ENCODE measurements around the gene PRSS35. TPM values are rescaled to one million over a fixed set of nuclear protein-coding genes. Genes with fewer than 3 reads are reported as not detected.

Gene PRSS35
- total RNA-seq, 1 experiment from 2014 or later, result 85.0 TPM

- Mint-ChIP-seq H3K27ac (ENCODE audit: unreplicated experiment) (peak overlapping the region; percentile 89), H3K36me3 (ENCODE audit: insufficient read depth, unreplicated experiment) (peaks cover 11% of the 10 kb centered on the region), H3K27me3 (ENCODE audit: insufficient read depth, unreplicated experiment) (no peaks in the 10 kb centered on the region), H3K4me1 (ENCODE audit: low read depth, unreplicated experiment) (peaks cover 46% of the 10 kb centered on the region), H3K4me3 (ENCODE audit: unreplicated experiment) (peak overlapping the region; percentile 9), H3K9me3 (ENCODE audit: unreplicated experiment) (peaks cover 6% of the 10 kb centered on the region)
- no peak for TF ChIP-seq CTCF (IDR thresholded peaks at IDR 0.05; ENCODE audit: insufficient read depth in 1 of 2, low read depth in 1 of 2, low read length in 1 of 2, severe bottlenecking in 1 of 2, unreplicated experiment in 1 of 2)
- Histone ChIP-seq H3K9me3 (peaks cover 10% of the 10 kb centered on the region; the same call in 1 of the 2 replicates), H3K27me3 (replicated peaks; ENCODE audit: control insufficient read depth, insufficient read depth, low read length) (no peaks in the 10 kb centered on the region), H3K36me3 (ENCODE audit: control insufficient read depth, insufficient read depth, low read length) (0 out of 2 replicates have a peak, but pooled peaks cover 2% of the 10 kb centered on the region), H3K4me1 (peaks cover 53% of the 10 kb centered on the region), H3K4me3 (ENCODE audit: low read depth, low read length) (no peak overlapping the region)
- ChIA-PET CTCF (interaction anchor here (1.1 to 4.0 kb wide), 2 partner anchors 46 to 48 kb away, joined by 3 to 24 read pairs; partner anchors contain the start of gene PRSS35), POLR2A (interaction anchor here (0.6 to 1.5 kb wide), 3 partner anchors 14 to 274 kb away, joined by 3 to 8 read pairs (median 4); partner anchors contain the start of gene PRSS35)
- TSS peak; percentile 81 for BruUV-seq (replicated peaks)
- peak; percentile 79 to 81 for DNase-seq
- intact Hi-C loops (cut with micrococcal nuclease; ENCODE audit: unreplicated experiment), result no loop called here
Observed at GRCh38 chr6:83464381-83465140, 47.8 kb upstream of the PRSS35 start.

GRCh38 chr6:83466328-83466727, 46.0 kb upstream of the PRSS35 start:
- BruUV-seq (replicated peaks), result no TSS peak
- Mint-ChIP-seq H3K4me3 (ENCODE audit: unreplicated experiment) (no peak overlapping the region), H3K27me3 (ENCODE audit: insufficient read depth, unreplicated experiment) (no peaks in the 10 kb centered on the region), H3K27ac (ENCODE audit: unreplicated experiment) (peak overlapping the region; percentile 23), H3K36me3 (ENCODE audit: insufficient read depth, unreplicated experiment) (peaks cover 8% of the 10 kb centered on the region), H3K4me1 (ENCODE audit: low read depth, unreplicated experiment) (peaks cover 36% of the 10 kb centered on the region), H3K9me3 (ENCODE audit: unreplicated experiment) (no peaks in the 10 kb centered on the region)
- CTCF ChIA-PET, result interaction anchor here (0.6 kb wide), 1 partner anchor 46 kb away, joined by 5 read pairs; the partner anchor contains the start of gene PRSS35
- H3K9me3 ChIP-seq, result 0 out of 2 replicates have a peak, but pooled peaks cover 3% of the 10 kb centered on the region
- no peak overlapping the region for H3K4me3 ChIP-seq (ENCODE audit: low read depth, low read length)
- intact Hi-C loops (cut with micrococcal nuclease; ENCODE audit: unreplicated experiment), result no loop called here
- POLR2A ChIA-PET, result no interaction called here
- no peak for TF ChIP-seq CTCF (IDR thresholded peaks at IDR 0.05; ENCODE audit: insufficient read depth in 1 of 2, low read depth in 1 of 2, low read length in 1 of 2, severe bottlenecking in 1 of 2, unreplicated experiment in 1 of 2)
- no peak for DNase-seq
- H3K36me3 ChIP-seq (ENCODE audit: control insufficient read depth, insufficient read depth, low read length), result 0 out of 2 replicates have a peak, but pooled peaks cover under 1% of the 10 kb centered on the region
- no peaks in the 10 kb centered on the region for H3K27me3 ChIP-seq (replicated peaks; ENCODE audit: control insufficient read depth, insufficient read depth, low read length)
- peaks cover 48% of the 10 kb centered on the region for H3K4me1 ChIP-seq

- BruUV-seq (replicated peaks), result no TSS peak
- H3K36me3 Mint-ChIP-seq (ENCODE audit: insufficient read depth, unreplicated experiment), result peaks cover 3% of the 10 kb centered on the region
- no peaks in the 10 kb centered on the region for H3K27me3 Mint-ChIP-seq (ENCODE audit: insufficient read depth, unreplicated experiment)
- H3K27ac Mint-ChIP-seq (ENCODE audit: unreplicated experiment), result no peak overlapping the region
- intact Hi-C loops (cut with micrococcal nuclease; ENCODE audit: unreplicated experiment), result no loop called here
- ChIA-PET POLR2A (no interaction called here), CTCF (no interaction called here)
- no peak overlapping the region for H3K4me3 ChIP-seq (ENCODE audit: low read depth, low read length)
- H3K9me3 ChIP-seq, result no peaks in the 10 kb centered on the region
- no peaks in the 10 kb centered on the region for H3K9me3 Mint-ChIP-seq (ENCODE audit: unreplicated experiment)
- DNase-seq, result no peak
- no peak for TF ChIP-seq CTCF (IDR thresholded peaks at IDR 0.05; ENCODE audit: insufficient read depth in 1 of 2, low read depth in 1 of 2, low read length in 1 of 2, severe bottlenecking in 1 of 2, unreplicated experiment in 1 of 2)
- H3K4me1 ChIP-seq, result peaks cover 39% of the 10 kb centered on the region
- H3K4me3 Mint-ChIP-seq (ENCODE audit: unreplicated experiment), result no peak overlapping the region
- H3K4me1 Mint-ChIP-seq (ENCODE audit: low read depth, unreplicated experiment), result peaks cover 23% of the 10 kb centered on the region
- H3K27me3 ChIP-seq (replicated peaks; ENCODE audit: control insufficient read depth, insufficient read depth, low read length), result no peaks in the 10 kb centered on the region
- H3K36me3 ChIP-seq (ENCODE audit: control insufficient read depth, insufficient read depth, low read length), result no peaks in the 10 kb centered on the region
Observed at GRCh38 chr6:83467620-83468036, 44.7 kb upstream of the PRSS35 start.

Data from Caco-2 (cell line).